SK-N-SH (cell line): ENCODE data around the gene TRIM8. TPM values are rescaled to one million over a fixed set of nuclear protein-coding genes. Genes with fewer than 3 reads are reported as not detected.
"Not testable (repeated sequence)": the region's sequence is repeated elsewhere in the genome, so short reads cannot be mapped to it uniquely, and the experiment has no call there.

Experiments
- CTCF ChIA-PET: fragments of 300-600, 350-600 bp; formaldehyde crosslinking; extraction: SDS; loops from one replicate; lab custom pipeline; 2021; lab: Yijun Ruan, JAX
- POLR2A ChIA-PET: fragments of 350-600 bp; sonication (Branson Sonifier 250); formaldehyde crosslinking; extraction: SDS; loops from one replicate; lab custom pipeline; 2020; ENCODE audit warnings: antibody characterized with exemption, inconsistent platforms; lab: Yijun Ruan, JAX
- DNase-seq: peaks from one replicate; pipeline ENCODE4 v3.0.0; 2012
- H2AFZ ChIP-seq: fragments of 200-600 bp; sonication (generic); 2 replicates; pipeline ENCODE4 v1.8.1; 2016; ENCODE audit warnings: antibody characterized with exemption, mild to moderate bottlenecking, low read depth
- H3F3A ChIP-seq: fragments of 200-600 bp; sonication (generic); replicated peaks from 2 replicates; pipeline ENCODE3; 2016; ENCODE audit warnings: antibody characterized with exemption, mild to moderate bottlenecking; ENCODE audit not compliant: insufficient read depth
- H3K27ac ChIP-seq, 2 experiments: fragments of 200-500 bp in 1 of 2; fragments of 200-600 bp in 1 of 2; sonication (Bioruptor generic) in 1 of 2; sonication (generic), shearing (Covaris generic) in 1 of 2; 2 replicates each; pipeline versions ENCODE4 v1.5.1 to v1.6.1; 2014 to 2016; ENCODE audit warnings: low read depth in 2 of 2, inconsistent platforms in 1 of 2, low read length in 1 of 2, mild to moderate bottlenecking in 1 of 2, mixed read lengths in 1 of 2
- H3K27me3 ChIP-seq: fragments of 200-600 bp; sonication (generic), shearing (Covaris generic); 2 replicates; pipeline ENCODE4 v1.6.1; 2016; ENCODE audit warnings: mixed run types; ENCODE audit not compliant: insufficient read depth
- H3K36me3 ChIP-seq, 2 experiments: fragments of 200-500 bp in 1 of 2; fragments of 200-600 bp in 1 of 2; sonication (Bioruptor generic) in 1 of 2; sonication (generic) in 1 of 2; replicated peaks in 1 of 2; 2 replicates each; pipeline versions ENCODE3 to v1.5.1; 2014 to 2016; ENCODE audit warnings: low read length in 1 of 2, mild to moderate bottlenecking in 1 of 2; ENCODE audit not compliant: insufficient read depth in 2 of 2, control insufficient read depth in 1 of 2
- H3K4me1 ChIP-seq, 2 experiments: fragments of 200-500 bp in 1 of 2; fragments of 200-600 bp in 1 of 2; sonication (Bioruptor generic) in 1 of 2; sonication (generic), shearing (Covaris generic) in 1 of 2; 2 replicates each; pipeline versions ENCODE4 v1.5.1 to v1.6.1; 2014 to 2016; ENCODE audit warnings: low read depth in 1 of 2, low read length in 1 of 2, mixed run types in 1 of 2; ENCODE audit not compliant: insufficient read depth in 2 of 2, control insufficient read depth in 1 of 2
- H3K4me2 ChIP-seq: fragments of 200-600 bp; sonication (generic), shearing (Covaris generic); 2 replicates; pipeline ENCODE4 v1.6.1; 2017; ENCODE audit warnings: mixed run types
- H3K4me3 ChIP-seq, 2 experiments: fragments of 200-500 bp in 1 of 2; fragments of 200-600 bp in 1 of 2; sonication (Bioruptor generic) in 1 of 2; sonication (generic), shearing (Covaris generic) in 1 of 2; 2 replicates each; pipeline versions ENCODE4 v1.5.1 to v1.8.1; 2014 to 2016; ENCODE audit warnings: low read depth in 2 of 2, inconsistent platforms in 1 of 2, low read length in 1 of 2, mild to moderate bottlenecking in 1 of 2, mixed read lengths in 1 of 2, moderate library complexity in 1 of 2
- H3K79me2 ChIP-seq: fragments of 200-600 bp; sonication (generic); 2 replicates; pipeline ENCODE4 v1.8.1; 2017; ENCODE audit warnings: mild to moderate bottlenecking; ENCODE audit not compliant: insufficient read depth
- H3K9ac ChIP-seq: fragments of 200-600 bp; sonication (generic); 2 replicates; pipeline ENCODE4 v1.6.1; 2017; ENCODE audit warnings: mixed run types
- H3K9me2 ChIP-seq: fragments of 200-600 bp; sonication (generic); 2 replicates; pipeline ENCODE4 v1.6.1; 2017; ENCODE audit warnings: mixed run types
- H3K9me3 ChIP-seq: fragments of 200-600 bp; sonication (generic); 2 replicates; pipeline ENCODE4 v1.6.1; 2017; ENCODE audit warnings: mixed run types, mild to moderate bottlenecking, moderate library complexity
- H4K20me1 ChIP-seq: fragments of 200-600 bp; sonication (generic); 2 replicates; pipeline ENCODE4 v1.6.1; 2017; ENCODE audit warnings: mild to moderate bottlenecking, mixed run types; ENCODE audit not compliant: insufficient read depth
- CHD2 ChIP-seq: fragments of 150-350 bp; IDR thresholded peaks from 2 replicates; pipeline ENCODE4 v1.6.1; 2018; ENCODE audit warnings: low read length; ENCODE audit not compliant: partially characterized antibody
- ELF1 ChIP-seq: IDR thresholded peaks from 2 replicates; pipeline ENCODE4 v1.4.0; 2012
- EP300 ChIP-seq, 2 experiments: IDR thresholded peaks; 2 replicates each; pipeline versions ENCODE4 v1.4.0 to v1.6.1; 2012; ENCODE audit warnings: borderline replicate concordance in 1 of 2, low read depth in 1 of 2, low read length in 1 of 2
- JUND ChIP-seq: IDR thresholded peaks from 2 replicates; pipeline ENCODE4 v1.4.0; 2012
- MAX ChIP-seq: IDR thresholded peaks from 2 replicates; pipeline ENCODE4 v1.4.0; 2012; ENCODE audit warnings: low read depth
- POLR2AphosphoS5 ChIP-seq: IDR thresholded peaks from 2 replicates; pipeline ENCODE4 v1.6.1; 2012; ENCODE audit warnings: low read depth, low read length
- SIN3A ChIP-seq: IDR thresholded peaks from 2 replicates; pipeline ENCODE4 v1.6.1; 2012; ENCODE audit warnings: low read depth, mild to moderate bottlenecking, low read length, moderate library complexity, borderline replicate concordance
- TEAD4 ChIP-seq: IDR thresholded peaks from 2 replicates; pipeline ENCODE4 v1.4.0; 2012; ENCODE audit warnings: mild to moderate bottlenecking, borderline replicate concordance; ENCODE audit not compliant: insufficient read depth
- USF2 ChIP-seq: fragments of 150-350 bp; IDR thresholded peaks from 2 replicates; pipeline ENCODE4 v1.6.1; 2017; ENCODE audit warnings: antibody characterized with exemption, low read length, low read depth, borderline replicate concordance
- ZBTB33 ChIP-seq: IDR thresholded peaks from 2 replicates; pipeline ENCODE4 v1.4.0; 2012; ENCODE audit warnings: low read depth, borderline replicate concordance
- WGBS: methylation state at CpG from one replicate; pipeline ENCODE4 v1.1.6; 2017; ENCODE audit warnings: low lambda C conversion rate; 5-methylcytosine and 5-hydroxymethylcytosine counted together
- polyA plus RNA-seq, 3 experiments: library from polyadenylated mRNA; depleted of rRNA; stranded (reverse); fragments of >200 nt; gene quantifications; 2 replicates each; pipeline ENCODE4 v1.2.3, GENCODE V29; 2012

TRIM8 gene
- polyA plus RNA-seq, 1 of the 3 experiments (the other 2 are of a cell fraction), result 108 TPM

- TF ChIP-seq USF2 (no peak), JUND (no peak), POLR2AphosphoS5 (no peak), CHD2 (no peak), ELF1 (no peak), TEAD4 (no peak)
- TF ChIP-seq, all 33 proteins: peak for 0
Measured at GRCh38 chr10:102682981-102683380, 38.7 kb downstream of the TRIM8 start (continued).

- H3K4me1 ChIP-seq, result peaks cover 0 to 4% of the 10 kb centered on the region in 2 experiments; a peak in 1 of 4 replicates
Measured at GRCh38 chr10:102683736-102684135, 39.5 kb downstream of the TRIM8 start.

GRCh38 chr10:102691285-102692066 lies 47.2 kb downstream of the TRIM8 start:
- no peak for TF ChIP-seq MAX
- Histone ChIP-seq H3K27me3 (no peaks in the 10 kb centered on the region), H3K36me3 (peaks cover under 1 to 13% of the 10 kb centered on the region in 2 experiments), H3K4me2 (no peak overlapping the region), H2AFZ (no peak overlapping the region), H3K9me2 (no peaks in the 10 kb centered on the region), H3K27ac (no peak overlapping the region), H3K9me3 (no peaks in the 10 kb centered on the region), H3F3A (peaks cover 3% of the 10 kb centered on the region), H3K79me2 (no peaks in the 10 kb centered on the region), H3K9ac (no peak overlapping the region), H4K20me1 (no peaks in the 10 kb centered on the region), H3K4me1 (no peaks in the 10 kb centered on the region), H3K4me3 (no peak overlapping the region)
- CTCF ChIA-PET, result interaction anchor here (0.6 to 1.1 kb wide), 3 partner anchors 21 to 125 kb away, joined by 3 to 5 read pairs (median 3); no protein-coding TSS in a partner anchor
- no peak for DNase-seq
- 89% methylated on average over 8 of the region's 8 CpGs for WGBS
- POLR2A ChIA-PET, result no interaction called here

More at GRCh38 chr10:102683736-102684135, 39.5 kb downstream of the TRIM8 start:
- Histone ChIP-seq H3K27me3 (no peaks in the 10 kb centered on the region), H3K9ac (no peak overlapping the region), H2AFZ (no peak overlapping the region), H3K4me2 (no peak overlapping the region), H3F3A (peaks cover 5% of the 10 kb centered on the region), H4K20me1 (no peaks in the 10 kb centered on the region), H3K79me2 (no peaks in the 10 kb centered on the region), H3K9me2 (no peaks in the 10 kb centered on the region), H3K36me3 (peaks cover 10 to 18% of the 10 kb centered on the region in 2 experiments), H3K4me3 (no peak overlapping the region), H3K9me3 (no peaks in the 10 kb centered on the region), H3K27ac (no peak overlapping the region)
- DNase-seq, result no peak
- ChIA-PET POLR2A (no interaction called here), CTCF (interaction anchor here (1.8 to 1.9 kb wide), 2 partner anchors 9 to 14 kb away, joined by 4 to 5 read pairs; no protein-coding TSS in a partner anchor)
- TF ChIP-seq ZBTB33 (no peak), SIN3A (no peak), EP300 (IDR thresholded peaks at IDR 0.05; ENCODE audit: borderline replicate concordance in 1 of 2, low read depth in 1 of 2, low read length in 1 of 2) (no peak)
- 98% methylated on average over 5 of the region's 5 CpGs for WGBS

- H3K79me2 ChIP-seq, POLR2A ChIA-PET, H3F3A ChIP-seq, DNase-seq, H3K9ac ChIP-seq, H2AFZ ChIP-seq, H3K4me1 ChIP-seq, H3K4me2 ChIP-seq, H4K20me1 ChIP-seq, H3K27ac ChIP-seq, H3K4me3 ChIP-seq, H3K9me2 ChIP-seq, H3K9me3 ChIP-seq, H3K27me3 ChIP-seq: not testable (repeated sequence)
- peaks cover 22 to 39% of the 10 kb centered on the region in 2 experiments for H3K36me3 ChIP-seq
- CTCF ChIA-PET, result interaction anchor here (2.1 kb wide), 1 partner anchor 17 kb away, joined by 13 read pairs; no protein-coding TSS in a partner anchor
- 96% methylated on average over 10 of the region's 10 CpGs for WGBS
Measured at GRCh38 chr10:102695401-102695800, 51.1 kb downstream of the TRIM8 start.
